Vagina (tissue), 2 donors: ENCODE data around the gene MADD. TPM values are rescaled to one million over a fixed set of nuclear protein-coding genes. Genes with fewer than 3 reads are reported as not detected.
"Not testable (repeated sequence)": the region's sequence is repeated elsewhere in the genome, so short reads cannot be mapped to it uniquely, and the experiment has no call there.

ENCODE experiments used
- DNase-seq, 2 donors: peaks; one replicate each; pipeline ENCODE4 v3.0.0-alpha.2; 2017; ENCODE audit errors: extremely low spot score in 2 of 2
- H3K27ac ChIP-seq: fragments of 200-600 bp; sonication (generic); one replicate; pipeline ENCODE4 v1.5.1; 2019
- H3K27me3 ChIP-seq: fragments of 200-600 bp; sonication (generic); one replicate; pipeline ENCODE4 v1.5.1; 2019
- H3K36me3 ChIP-seq, 2 donors: fragments of 200-600 bp; sonication (generic); one replicate each; pipeline ENCODE4 v1.5.1; 2017 to 2019
- H3K4me1 ChIP-seq: fragments of 200-600 bp; sonication (generic); one replicate; pipeline ENCODE4 v1.5.1; 2019
- H3K4me3 ChIP-seq, 2 donors: fragments of 200-600 bp; sonication (generic); 1 replicate in 1 of 2; 2 replicates in 1 of 2; pipeline ENCODE4 v1.5.1; 2016 to 2019
- H3K9me3 ChIP-seq: fragments of 200-600 bp; sonication (generic); one replicate; pipeline ENCODE4 v1.5.1; 2019
- CTCF ChIP-seq, 3 experiments: fragments of 450-650 bp in 2 of 3; fragments of 200-600 bp in 1 of 3; sonication (generic) in 1 of 3; IDR thresholded peaks; one replicate each; pipeline ENCODE4 v1.5.1; 2017 to 2019; ENCODE audit warnings: antibody characterized with exemption in 3 of 3, mild to moderate bottlenecking in 2 of 3, moderate library complexity in 2 of 3
- POLR2A ChIP-seq, 2 donors: fragments of 450-650 bp; IDR thresholded peaks; one replicate each; pipeline ENCODE4 v1.6.1; 2017; ENCODE audit warnings: antibody characterized with exemption in 2 of 2, mild to moderate bottlenecking in 2 of 2, moderate library complexity in 2 of 2
- POLR2AphosphoS5 ChIP-seq, 2 donors: sonication (generic); formaldehyde crosslinking; IDR thresholded peaks; one replicate each; pipeline ENCODE4 v1.9.0; 2017; ENCODE audit warnings: antibody characterized with exemption in 2 of 2, mild to moderate bottlenecking in 2 of 2, low read depth in 1 of 2; ENCODE audit not compliant: insufficient read depth in 1 of 2
- intact Hi-C: fragments of 100-400 bp; cut with DNase I; formaldehyde crosslinking; loops from one replicate; pipeline ENCODE4 v1.15.1; 2023
- total RNA-seq: library from RNA; depleted of rRNA; stranded (reverse); fragments of >200 nt; gene quantifications from one replicate; pipeline ENCODE4 v1.2.3, GENCODE V29; 2016

Gene MADD
- total RNA-seq, 1 donor from 2014 or later: 56.5 TPM

DNA sequence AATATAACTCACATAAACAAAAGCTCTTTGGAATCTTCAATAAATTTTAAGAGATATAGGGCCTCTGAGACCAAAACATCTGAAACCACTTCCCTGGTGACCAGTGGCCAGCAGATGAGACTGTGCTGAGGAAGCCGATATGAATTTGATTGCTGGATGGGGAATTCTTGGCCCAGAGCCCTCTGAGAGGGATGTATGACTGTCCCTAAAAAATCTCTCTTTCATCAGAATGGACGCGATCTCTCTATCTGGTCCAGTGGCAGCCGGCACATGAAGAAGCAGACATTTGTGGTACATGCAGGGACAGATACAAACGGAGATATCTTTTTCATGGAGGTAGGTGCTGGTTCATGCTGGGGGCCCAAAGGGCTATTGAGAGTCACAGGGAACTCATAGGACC, 45.1 kb downstream of the MADD start:
- no peak overlapping the region for H3K27ac ChIP-seq
- no peaks in the 10 kb centered on the region for H3K4me1 ChIP-seq
- no peak overlapping the region for H3K4me3 ChIP-seq
- DNase-seq: no peak
- H3K36me3 ChIP-seq: peaks cover 0 to 81% of the 10 kb centered on the region in 2 donors
- no peak for TF ChIP-seq POLR2A (IDR thresholded peaks at IDR 0.05)
- TF ChIP-seq POLR2AphosphoS5 (IDR thresholded peaks at IDR 0.05; ENCODE audit: insufficient read depth in 1 of 2, low read depth in 1 of 2): no peak
- no peaks in the 10 kb centered on the region for H3K9me3 ChIP-seq
- intact Hi-C loops: no loop called here
- no peaks in the 10 kb centered on the region for H3K27me3 ChIP-seq

DNA sequence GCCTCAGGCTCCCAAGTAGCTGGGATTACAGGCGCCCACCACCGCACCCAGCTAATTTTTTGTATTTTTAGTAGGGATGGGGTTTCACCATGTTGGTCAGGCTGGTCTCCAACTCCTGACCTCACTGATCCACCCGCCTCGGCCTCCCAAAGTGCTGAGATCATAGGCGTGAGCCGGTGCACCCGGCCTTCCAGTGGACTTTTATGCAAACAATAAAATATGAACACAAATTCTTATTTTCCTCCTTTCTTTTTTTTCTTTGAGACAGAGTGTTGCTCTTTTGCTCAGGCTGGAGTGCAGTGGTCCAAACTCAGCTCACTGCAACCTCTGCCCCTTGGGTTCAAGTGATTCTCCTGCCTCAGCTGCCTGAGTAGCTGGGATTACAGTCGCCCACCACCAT, 46.6 kb downstream of the MADD start:
- H3K4me3 ChIP-seq, DNase-seq, H3K9me3 ChIP-seq, H3K27me3 ChIP-seq, H3K4me1 ChIP-seq, intact Hi-C loops, H3K27ac ChIP-seq: not testable (repeated sequence)
- H3K36me3 ChIP-seq: peaks cover 0 to 74% of the 10 kb centered on the region in 2 donors

GRCh38 chr11:47317064-47317828, 47.3 kb downstream of the MADD start:
- Histone ChIP-seq H3K4me1 (no peaks in the 10 kb centered on the region), H3K36me3 (peaks cover 0 to 74% of the 10 kb centered on the region in 2 donors), H3K27me3 (no peaks in the 10 kb centered on the region), H3K4me3 (no peak overlapping the region), H3K9me3 (no peaks in the 10 kb centered on the region), H3K27ac (no peak overlapping the region)
- TF ChIP-seq POLR2A (IDR thresholded peaks at IDR 0.05): no peak
- no peak for DNase-seq
- intact Hi-C loops: no loop called here

- Histone ChIP-seq H3K4me1 (no peaks in the 10 kb centered on the region), H3K27me3 (no peaks in the 10 kb centered on the region), H3K36me3 (peaks cover 0 to 65% of the 10 kb centered on the region in 2 donors), H3K27ac (no peak overlapping the region), H3K4me3 (no peak overlapping the region), H3K9me3 (no peaks in the 10 kb centered on the region)
- TF ChIP-seq POLR2AphosphoS5 (IDR thresholded peaks at IDR 0.05; ENCODE audit: insufficient read depth in 1 of 2, low read depth in 1 of 2) (no peak), CTCF (IDR thresholded peaks at IDR 0.05) (no peak), POLR2A (IDR thresholded peaks at IDR 0.05) (no peak)
- intact Hi-C loops: no loop called here
- no peak for DNase-seq
Measured at GRCh38 chr11:47318166-47318565, 48.2 kb downstream of the MADD start.

- intact Hi-C loops: no loop called here
- no peak for DNase-seq
- peaks cover 0 to 47% of the 10 kb centered on the region in 2 donors for H3K36me3 ChIP-seq
- no peaks in the 10 kb centered on the region for H3K9me3 ChIP-seq
- no peak for TF ChIP-seq POLR2A (IDR thresholded peaks at IDR 0.05)
- no peak for TF ChIP-seq POLR2AphosphoS5 (IDR thresholded peaks at IDR 0.05; ENCODE audit: insufficient read depth in 1 of 2, low read depth in 1 of 2)
- no peak for TF ChIP-seq CTCF (IDR thresholded peaks at IDR 0.05)
- H3K27ac ChIP-seq: no peak overlapping the region
- no peak overlapping the region for H3K4me3 ChIP-seq
- no peaks in the 10 kb centered on the region for H3K27me3 ChIP-seq
- peaks cover 2% of the 10 kb centered on the region for H3K4me1 ChIP-seq
Measured at GRCh38 chr11:47324520-47324919, 54.6 kb downstream of the MADD start.

DNA sequence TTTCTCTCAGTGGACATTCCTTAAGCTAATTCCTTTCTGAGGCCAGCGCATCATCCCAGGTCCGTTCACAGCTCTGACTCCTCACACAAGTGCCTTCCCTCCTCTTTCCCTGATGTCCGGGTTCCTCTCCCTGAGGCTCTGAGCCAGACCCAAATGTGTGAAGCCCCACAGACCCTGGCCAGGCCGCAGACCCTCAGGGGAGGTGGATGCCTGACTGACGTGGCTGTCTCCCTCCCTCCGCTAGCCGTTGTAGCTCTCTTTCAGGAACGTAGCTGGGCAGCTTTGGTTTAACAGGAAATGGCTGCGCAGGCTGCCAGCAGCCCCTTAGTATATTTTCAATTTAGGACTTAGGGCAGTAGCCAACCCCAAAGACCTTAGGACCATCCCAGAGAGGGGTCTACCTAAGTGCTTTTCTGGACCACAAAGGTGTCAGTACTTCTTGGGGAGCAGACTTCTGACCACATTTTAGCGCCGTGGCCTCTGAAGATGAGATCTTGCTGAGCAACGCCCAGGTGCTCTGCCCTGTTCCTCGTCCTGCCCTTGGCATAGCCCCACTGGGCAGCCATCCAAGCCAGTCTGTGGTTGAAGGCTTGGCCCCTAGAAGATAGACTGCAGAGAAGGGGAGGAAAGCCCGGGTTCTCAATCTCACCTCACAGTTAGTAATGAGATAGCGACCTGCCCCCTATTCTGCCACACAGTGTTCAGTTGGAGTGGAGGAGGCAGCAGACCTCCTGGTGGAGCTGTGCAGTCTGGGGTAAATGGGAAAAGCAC, 55.5 kb downstream of the MADD start:
- Histone ChIP-seq H3K9me3 (no peaks in the 10 kb centered on the region), H3K27me3 (no peaks in the 10 kb centered on the region), H3K4me3 (no peak overlapping the region), H3K4me1 (peaks cover 11% of the 10 kb centered on the region), H3K36me3 (peaks cover 0 to 50% of the 10 kb centered on the region in 2 donors), H3K27ac (no peak overlapping the region)
- intact Hi-C loops: no loop called here
- DNase-seq: no peak
- TF ChIP-seq POLR2AphosphoS5 (IDR thresholded peaks at IDR 0.05; ENCODE audit: insufficient read depth in 1 of 2, low read depth in 1 of 2) (no peak), POLR2A (IDR thresholded peaks at IDR 0.05) (no peak), CTCF (IDR thresholded peaks at IDR 0.05) (no peak)
